Memory B cell (primary cell): ENCODE measurements around the gene SLC47A1.
A peak's percentile ranks its signal among the peaks of the same experiment; 100 is the strongest.

ENCODE experiments used
- ATAC-seq: fragments of 150-1000 bp; cut with Tn5 transposase; 2 replicates; pipeline ENCODE4 v1.10.0; 2021; ENCODE audit warnings: low read depth, mild to moderate bottlenecking, moderate library complexity
- DNase-seq, 2 donors: peaks; one replicate each; pipeline ENCODE4 v3.0.0; 2022; ENCODE audit warnings: low spot score in 2 of 2
- H3K27ac Mint-ChIP-seq: one replicate; pipeline ENCODE4 v1.8.0; 2022; ENCODE audit warnings: mild to moderate bottlenecking, moderate library complexity, mixed read lengths
- H3K27me3 Mint-ChIP-seq: one replicate; pipeline ENCODE4 v1.8.0; 2022; ENCODE audit warnings: mixed read lengths
- H3K36me3 Mint-ChIP-seq: one replicate; pipeline ENCODE4 v1.8.0; 2022; ENCODE audit warnings: mild to moderate bottlenecking, mixed read lengths
- H3K4me1 Mint-ChIP-seq: one replicate; pipeline ENCODE4 v1.8.0; 2022; ENCODE audit warnings: mixed read lengths
- H3K4me3 Mint-ChIP-seq: one replicate; pipeline ENCODE4 v1.8.0; 2022; ENCODE audit warnings: mild to moderate bottlenecking, moderate library complexity, mixed read lengths
- H3K9me3 Mint-ChIP-seq: one replicate; pipeline ENCODE4 v1.8.0; 2022; ENCODE audit warnings: mixed read lengths

The SLC47A1 gene

GRCh38 chr17:19554393-19554792 lies 20.7 kb downstream of the SLC47A1 start:
- H3K4me1 Mint-ChIP-seq: no peaks in the 10 kb centered on the region
- no peaks in the 10 kb centered on the region for H3K36me3 Mint-ChIP-seq
- no peak overlapping the region for H3K27ac Mint-ChIP-seq
- H3K9me3 Mint-ChIP-seq: no peaks in the 10 kb centered on the region
- H3K27me3 Mint-ChIP-seq: peaks cover 7% of the 10 kb centered on the region
- no peak overlapping the region for H3K4me3 Mint-ChIP-seq
- DNase-seq: no peak
- ATAC-seq: no peak

GRCh38 chr17:19555746-19556145 lies 22.1 kb downstream of the SLC47A1 start:
- Mint-ChIP-seq H3K36me3 (no peaks in the 10 kb centered on the region), H3K27me3 (peaks cover 7% of the 10 kb centered on the region), H3K4me3 (no peak overlapping the region), H3K4me1 (no peaks in the 10 kb centered on the region), H3K27ac (no peak overlapping the region), H3K9me3 (no peaks in the 10 kb centered on the region)
- no peak for DNase-seq
- no peak for ATAC-seq

- ATAC-seq: no peak
These were observed 25.3 kb downstream of the SLC47A1 start for GRCh38 chr17:19558946-19559345.

GRCh38 chr17:19561697-19562318 lies 28.2 kb downstream of the SLC47A1 start:
- no peak for DNase-seq
- H3K27me3 Mint-ChIP-seq: peaks cover 4% of the 10 kb centered on the region
- H3K4me3 Mint-ChIP-seq: no peak overlapping the region
- no peaks in the 10 kb centered on the region for H3K4me1 Mint-ChIP-seq
- H3K36me3 Mint-ChIP-seq: no peaks in the 10 kb centered on the region
- H3K27ac Mint-ChIP-seq: no peak overlapping the region
- no peak for ATAC-seq
- H3K9me3 Mint-ChIP-seq: no peaks in the 10 kb centered on the region

More at GRCh38 chr17:19558946-19559345, 25.3 kb downstream of the SLC47A1 start:
- Mint-ChIP-seq H3K36me3 (no peaks in the 10 kb centered on the region), H3K4me1 (no peaks in the 10 kb centered on the region), H3K27me3 (peaks cover 4% of the 10 kb centered on the region), H3K27ac (no peak overlapping the region), H3K4me3 (no peak overlapping the region), H3K9me3 (no peaks in the 10 kb centered on the region)
- no peak for DNase-seq

GRCh38 chr17:19565817-19566575 lies 32.3 kb downstream of the SLC47A1 start:
- ATAC-seq (no peak), DNase-seq (no peak)
- Mint-ChIP-seq H3K4me1 (peaks cover 14% of the 10 kb centered on the region), H3K27me3 (no peaks in the 10 kb centered on the region), H3K27ac (no peak overlapping the region), H3K9me3 (no peaks in the 10 kb centered on the region), H3K4me3 (no peak overlapping the region), H3K36me3 (no peaks in the 10 kb centered on the region)

- H3K27me3 Mint-ChIP-seq: no peaks in the 10 kb centered on the region
- H3K4me3 Mint-ChIP-seq: no peak overlapping the region
- no peaks in the 10 kb centered on the region for H3K9me3 Mint-ChIP-seq
- no peak overlapping the region for H3K27ac Mint-ChIP-seq
- ATAC-seq (no peak), DNase-seq (no peak)
- peaks cover 14% of the 10 kb centered on the region for H3K4me1 Mint-ChIP-seq
- no peaks in the 10 kb centered on the region for H3K36me3 Mint-ChIP-seq
These were observed 33.8 kb downstream of the SLC47A1 start for GRCh38 chr17:19567216-19568015.

- no peaks in the 10 kb centered on the region for H3K36me3 Mint-ChIP-seq
- H3K4me3 Mint-ChIP-seq: no peak overlapping the region
- H3K27ac Mint-ChIP-seq: no peak overlapping the region
- DNase-seq (no peak), ATAC-seq (no peak)
- no peaks in the 10 kb centered on the region for H3K27me3 Mint-ChIP-seq
- peaks cover 14% of the 10 kb centered on the region for H3K4me1 Mint-ChIP-seq
- no peaks in the 10 kb centered on the region for H3K9me3 Mint-ChIP-seq
These were observed 34.3 kb downstream of the SLC47A1 start for GRCh38 chr17:19568016-19568350.

- Mint-ChIP-seq H3K27me3 (no peaks in the 10 kb centered on the region), H3K4me1 (peaks cover 14% of the 10 kb centered on the region), H3K9me3 (no peaks in the 10 kb centered on the region), H3K4me3 (peak overlapping the region; percentile 49), H3K36me3 (no peaks in the 10 kb centered on the region), H3K27ac (peak overlapping the region; percentile 78)
- DNase-seq: peak in 1 of 2 donors; percentile 21
- ATAC-seq: peak; percentile 94
These were observed 36.3 kb downstream of the SLC47A1 start for GRCh38 chr17:19569785-19570543.

- Mint-ChIP-seq H3K27me3 (no peaks in the 10 kb centered on the region), H3K36me3 (no peaks in the 10 kb centered on the region), H3K4me1 (peaks cover 14% of the 10 kb centered on the region), H3K4me3 (no peak overlapping the region), H3K27ac (peak overlapping the region; percentile 78), H3K9me3 (no peaks in the 10 kb centered on the region)
- ATAC-seq (no peak), DNase-seq (no peak)
These were observed 36.9 kb downstream of the SLC47A1 start for GRCh38 chr17:19570544-19571062.

GRCh38 chr17:19573075-19573474 lies 39.4 kb downstream of the SLC47A1 start:
- Mint-ChIP-seq H3K27ac (no peak overlapping the region), H3K27me3 (no peaks in the 10 kb centered on the region), H3K4me1 (peaks cover 14% of the 10 kb centered on the region), H3K36me3 (no peaks in the 10 kb centered on the region), H3K4me3 (no peak overlapping the region), H3K9me3 (no peaks in the 10 kb centered on the region)
- no peak for DNase-seq
- no peak for ATAC-seq

- Mint-ChIP-seq H3K27ac (no peak overlapping the region), H3K9me3 (no peaks in the 10 kb centered on the region), H3K27me3 (peaks cover 1% of the 10 kb centered on the region), H3K4me1 (peaks cover 8% of the 10 kb centered on the region), H3K36me3 (no peaks in the 10 kb centered on the region), H3K4me3 (no peak overlapping the region)
- DNase-seq (no peak), ATAC-seq (no peak)
These were observed 41.3 kb downstream of the SLC47A1 start for GRCh38 chr17:19574956-19575355.

- no peak overlapping the region for H3K27ac Mint-ChIP-seq
- H3K4me1 Mint-ChIP-seq: no peaks in the 10 kb centered on the region
- no peaks in the 10 kb centered on the region for H3K9me3 Mint-ChIP-seq
- H3K27me3 Mint-ChIP-seq: peaks cover 13% of the 10 kb centered on the region
- no peaks in the 10 kb centered on the region for H3K36me3 Mint-ChIP-seq
- no peak for ATAC-seq
- H3K4me3 Mint-ChIP-seq: no peak overlapping the region
- no peak for DNase-seq
These were observed 44.9 kb downstream of the SLC47A1 start for GRCh38 chr17:19578545-19578944.

GRCh38 chr17:19579192-19579761 lies 45.6 kb downstream of the SLC47A1 start:
- Mint-ChIP-seq H3K36me3 (no peaks in the 10 kb centered on the region), H3K27ac (no peak overlapping the region), H3K27me3 (peaks cover 13% of the 10 kb centered on the region), H3K4me1 (no peaks in the 10 kb centered on the region), H3K4me3 (no peak overlapping the region), H3K9me3 (no peaks in the 10 kb centered on the region)
- no peak for DNase-seq
- ATAC-seq: no peak
